Right ventricle myocardium inferior (tissue), 1 donor: ENCODE data around the gene ROPN1L. TPM values are rescaled to one million over a fixed set of nuclear protein-coding genes. Genes with fewer than 3 reads are reported as not detected.
A peak's percentile ranks its signal among the peaks of the same experiment; 100 is the strongest.
"Not testable (repeated sequence)": the region's sequence is repeated elsewhere in the genome, so short reads cannot be mapped to it uniquely, and the experiment has no call there.

Source experiments
- ATAC-seq: fragments of 200-7000 bp; cut with Tn5 transposase; one replicate; pipeline ENCODE4 v1.9.1; 2020; ENCODE audit warnings: mild to moderate bottlenecking, moderate library complexity
- DNase-seq: peaks from one replicate; pipeline ENCODE4 v3.0.0; 2021; ENCODE audit errors: missing footprints
- intact Hi-C: fragments of 100-400 bp; cut with DNase I; formaldehyde crosslinking; loops from one replicate; pipeline ENCODE4 v1.11.0; 2022
- total RNA-seq: library from RNA; stranded (reverse); fragmentation: NEBNext Ultra II Directional; extraction: Animal tissue kit (Norgen Biotek cat#: 25700); gene quantifications from one replicate; pipeline ENCODE4 v1.2.1, GENCODE V29; 2021
- donor health status: DM: no; HTN: yes; CAD: no; lungs with severe emphysema.

Gene ROPN1L
- total RNA-seq, 1 donor from 2014 or later, result not detected

- ATAC-seq (no peak), DNase-seq (no peak)
- intact Hi-C loops, result loop anchor here (5.0 kb wide), 1 partner anchor 74 kb away; the partner anchor contains the start of gene ANKRD33B
These were observed 46.5 kb downstream of the ROPN1L start for GRCh38 chr5:10488144-10488543.

- ATAC-seq, result no peak
- intact Hi-C loops, result loop anchor here (5.0 kb wide), 1 partner anchor 72 kb away; the partner anchor contains the start of gene ANKRD33B
- DNase-seq, result no peak
These were observed 48.2 kb downstream of the ROPN1L start for GRCh38 chr5:10489810-10490426.

- ATAC-seq (no peak), DNase-seq (no peak)
- intact Hi-C loops, result no loop called here
These were observed 49.4 kb downstream of the ROPN1L start for GRCh38 chr5:10490927-10491672.

GRCh38 chr5:10491673-10492026 is 50.0 kb downstream of the ROPN1L start:
- intact Hi-C loops, result no loop called here

GRCh38 chr5:10493884-10494283 is 52.2 kb downstream of the ROPN1L start:
- ATAC-seq (no peak), DNase-seq (no peak)
- intact Hi-C loops, result no loop called here

More at GRCh38 chr5:10491673-10492026, 50.0 kb downstream of the ROPN1L start:
- no peak for DNase-seq
- ATAC-seq, result no peak

GRCh38 chr5:10494497-10494896 is 52.8 kb downstream of the ROPN1L start:
- ATAC-seq, DNase-seq, intact Hi-C loops: not testable (repeated sequence)

- DNase-seq, result no peak
- no peak for ATAC-seq
- intact Hi-C loops, result no loop called here
These were observed 55.9 kb downstream of the ROPN1L start for GRCh38 chr5:10497554-10497953.

- DNase-seq (no peak), ATAC-seq (no peak)
- intact Hi-C loops, result no loop called here
These were observed 56.7 kb downstream of the ROPN1L start for GRCh38 chr5:10498350-10498749.

GRCh38 chr5:10499066-10499465 is 57.4 kb downstream of the ROPN1L start:
- intact Hi-C loops, result no loop called here
- no peak for DNase-seq
- ATAC-seq, result no peak

GRCh38 chr5:10499776-10500175 is 58.1 kb downstream of the ROPN1L start:
- intact Hi-C loops, result loop anchor here (5.0 kb wide), 1 partner anchor 37 kb away; no protein-coding TSS in a partner anchor
- DNase-seq (no peak), ATAC-seq (no peak)

GRCh38 chr5:10500669-10501068 is 59.0 kb downstream of the ROPN1L start:
- no peak for DNase-seq
- intact Hi-C loops, result loop anchor here (5.0 kb wide), 1 partner anchor 38 kb away; no protein-coding TSS in a partner anchor
- no peak for ATAC-seq

- no peak for DNase-seq
- peak; percentile 29 for ATAC-seq
- intact Hi-C loops, result loop anchor here (5.0 kb wide), 1 partner anchor 39 kb away; no protein-coding TSS in a partner anchor
These were observed 59.9 kb downstream of the ROPN1L start for GRCh38 chr5:10501554-10502075.

GRCh38 chr5:10502130-10502529 is 60.5 kb downstream of the ROPN1L start:
- intact Hi-C loops, result loop anchor here (5.0 kb wide), 1 partner anchor 40 kb away; no protein-coding TSS in a partner anchor
- DNase-seq (no peak), ATAC-seq (no peak)

- ATAC-seq (peak; percentile 11), DNase-seq (no peak)
- intact Hi-C loops, result loop anchor here (5.0 kb wide), 1 partner anchor 40 kb away; no protein-coding TSS in a partner anchor
These were observed 60.9 kb downstream of the ROPN1L start for GRCh38 chr5:10502578-10502977.

- DNase-seq (peak; percentile 74), ATAC-seq (peak; percentile 84)
- intact Hi-C loops, result loop anchor here (5.0 kb wide), 1 partner anchor 41 kb away; no protein-coding TSS in a partner anchor
These were observed 61.6 kb downstream of the ROPN1L start for GRCh38 chr5:10503321-10503720.

- intact Hi-C loops, result loop anchor here (5.0 kb wide), 1 partner anchor 42 kb away; no protein-coding TSS in a partner anchor
- ATAC-seq (peak; percentile 66), DNase-seq (no peak)
These were observed 62.5 kb downstream of the ROPN1L start for GRCh38 chr5:10503997-10504793.

- intact Hi-C loops, result no loop called here
- ATAC-seq (no peak), DNase-seq (no peak)
These were observed 63.9 kb downstream of the ROPN1L start for GRCh38 chr5:10505517-10506095.

GRCh38 chr5:10506535-10506934 is 64.9 kb downstream of the ROPN1L start:
- intact Hi-C loops, result no loop called here
- ATAC-seq (no peak), DNase-seq (no peak)
